CD4-positive, alpha-beta T cell (primary cell): ENCODE data around the gene CMKLR1. TPM values are rescaled to one million over a fixed set of nuclear protein-coding genes. Genes with fewer than 3 reads are reported as not detected.

Experiments
- ATAC-seq: fragments of 200-7000 bp; cut with Tn5 transposase; one replicate; pipeline ENCODE4 v1.10.0; 2022; ENCODE audit warnings: mild to moderate bottlenecking; ENCODE audit not compliant: poor library complexity
- CTCF ChIA-PET: fragments of 350-600 bp; sonication (Branson Sonifier 250); formaldehyde crosslinking; loops from one replicate; lab custom pipeline; 2021; ENCODE audit warnings: antibody characterized with exemption, inconsistent platforms; lab: Charles Lee
- POLR2A ChIA-PET: fragments of 350-600 bp; sonication (Branson Sonifier 250); formaldehyde crosslinking; loops from one replicate; lab custom pipeline; 2021; ENCODE audit warnings: antibody characterized with exemption, inconsistent platforms; lab: Charles Lee
- DNase-seq, 14 experiments: peaks; one replicate each; pipeline ENCODE4 v3.0.0-alpha.2; 2013 to 2020; ENCODE audit warnings: mixed read lengths in 2 of 14
- H3K27ac ChIP-seq, 2 donors: one replicate each; pipeline versions ENCODE4 v1.5.1 to v1.7.0; 2013; ENCODE audit warnings: low read length in 2 of 2, low read depth in 1 of 2, mild to moderate bottlenecking in 1 of 2
- H3K27me3 ChIP-seq, 2 experiments: 1 replicate in 1 of 2; 2 replicates in 1 of 2; pipeline versions ENCODE4 v1.6.1 to v1.7.0; 2013; ENCODE audit warnings: low read length in 2 of 2, control low read depth in 1 of 2, mild to moderate bottlenecking in 1 of 2, moderate library complexity in 1 of 2; ENCODE audit not compliant: insufficient read depth in 2 of 2, control insufficient read depth in 1 of 2
- H3K36me3 ChIP-seq: one replicate; pipeline ENCODE4 v1.6.1; 2013; ENCODE audit warnings: low read length, control low read depth; ENCODE audit not compliant: insufficient read depth
- H3K4me1 ChIP-seq: one replicate; pipeline ENCODE4 v1.6.1; 2013; ENCODE audit warnings: low read length, control low read depth; ENCODE audit not compliant: insufficient read depth
- H3K4me3 ChIP-seq: one replicate; pipeline ENCODE4 v1.5.1; 2013; ENCODE audit warnings: mild to moderate bottlenecking, low read length, moderate library complexity
- H3K9me3 ChIP-seq, 2 experiments: 1 replicate in 1 of 2; 2 replicates in 1 of 2; pipeline versions ENCODE4 v1.6.1 to v1.7.0; 2013; ENCODE audit warnings: low read length in 2 of 2, mild to moderate bottlenecking in 2 of 2, control low read depth in 1 of 2, moderate library complexity in 1 of 2; ENCODE audit not compliant: control insufficient read depth in 1 of 2, insufficient read depth in 1 of 2
- H3K27ac Mint-ChIP-seq: one replicate; pipeline ENCODE4 v1.8.0; 2020; ENCODE audit warnings: mixed read lengths
- H3K27me3 Mint-ChIP-seq: one replicate; pipeline ENCODE4 v1.8.0; 2021; ENCODE audit warnings: mixed read lengths
- H3K36me3 Mint-ChIP-seq: one replicate; pipeline ENCODE4 v1.8.0; 2021; ENCODE audit warnings: low read depth, mixed read lengths
- H3K4me1 Mint-ChIP-seq: one replicate; pipeline ENCODE4 v1.8.0; 2021; ENCODE audit warnings: low read depth, mixed read lengths
- H3K4me3 Mint-ChIP-seq: one replicate; pipeline ENCODE4 v1.8.0; 2020; ENCODE audit warnings: mild to moderate bottlenecking, mixed read lengths
- H3K9me3 Mint-ChIP-seq: one replicate; pipeline ENCODE4 v1.8.0; 2020; ENCODE audit warnings: mixed read lengths
- intact Hi-C, 2 experiments: fragments of 100-400 bp; cut with DNase I in 1 of 2; cut with micrococcal nuclease in 1 of 2; formaldehyde crosslinking; loops; one replicate each; pipeline versions ENCODE4 v1.15.1 to v1.9.0; 2023 to 2025; cut with DNase I, micrococcal nuclease
- total RNA-seq, 174 experiments: library from RNA in 2 of 174; stranded (reverse) in 2 of 174; gene quantifications; one replicate each; pipeline ENCODE4 v1.2.3 and lab custom pipeline; 2021 to 2026
- TF ChIP-seq, protein P1 (sequence below): fragments of 200-600 bp; IDR thresholded peaks from one replicate; pipeline ENCODE4 v1.8.0; 2022; ENCODE audit warnings: antibody characterized with exemption, mild to moderate bottlenecking

The CMKLR1 gene
- total RNA-seq, 2 experiments from 2014 or later, result not detected

GRCh38 chr12:108349278-108349688, 10.2 kb upstream of the CMKLR1 start:
- TF ChIP-seq, protein P1, sequence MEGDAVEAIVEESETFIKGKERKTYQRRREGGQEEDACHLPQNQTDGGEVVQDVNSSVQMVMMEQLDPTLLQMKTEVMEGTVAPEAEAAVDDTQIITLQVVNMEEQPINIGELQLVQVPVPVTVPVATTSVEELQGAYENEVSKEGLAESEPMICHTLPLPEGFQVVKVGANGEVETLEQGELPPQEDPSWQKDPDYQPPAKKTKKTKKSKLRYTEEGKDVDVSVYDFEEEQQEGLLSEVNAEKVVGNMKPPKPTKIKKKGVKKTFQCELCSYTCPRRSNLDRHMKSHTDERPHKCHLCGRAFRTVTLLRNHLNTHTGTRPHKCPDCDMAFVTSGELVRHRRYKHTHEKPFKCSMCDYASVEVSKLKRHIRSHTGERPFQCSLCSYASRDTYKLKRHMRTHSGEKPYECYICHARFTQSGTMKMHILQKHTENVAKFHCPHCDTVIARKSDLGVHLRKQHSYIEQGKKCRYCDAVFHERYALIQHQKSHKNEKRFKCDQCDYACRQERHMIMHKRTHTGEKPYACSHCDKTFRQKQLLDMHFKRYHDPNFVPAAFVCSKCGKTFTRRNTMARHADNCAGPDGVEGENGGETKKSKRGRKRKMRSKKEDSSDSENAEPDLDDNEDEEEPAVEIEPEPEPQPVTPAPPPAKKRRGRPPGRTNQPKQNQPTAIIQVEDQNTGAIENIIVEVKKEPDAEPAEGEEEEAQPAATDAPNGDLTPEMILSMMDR, result no peak
- ChIA-PET CTCF (no interaction called here), POLR2A (no interaction called here)
- DNase-seq, result no peak
- no peak overlapping the region for H3K27ac ChIP-seq
- H3K4me3 Mint-ChIP-seq, result no peak overlapping the region
- no peaks in the 10 kb centered on the region for H3K4me1 Mint-ChIP-seq
- H3K27me3 Mint-ChIP-seq, result no peaks in the 10 kb centered on the region
- H3K27me3 ChIP-seq, result peaks cover 0 to 4% of the 10 kb centered on the region in 2 experiments
- H3K9me3 Mint-ChIP-seq, result no peaks in the 10 kb centered on the region
- H3K4me1 ChIP-seq, result no peaks in the 10 kb centered on the region
- H3K36me3 Mint-ChIP-seq, result no peaks in the 10 kb centered on the region
- no peak overlapping the region for H3K27ac Mint-ChIP-seq
- H3K9me3 ChIP-seq, result peaks cover 0 to 6% of the 10 kb centered on the region in 2 experiments
- H3K4me3 ChIP-seq, result no peak overlapping the region
- intact Hi-C loops, result no loop called here
- ATAC-seq, result no peak
- no peaks in the 10 kb centered on the region for H3K36me3 ChIP-seq

DNA sequence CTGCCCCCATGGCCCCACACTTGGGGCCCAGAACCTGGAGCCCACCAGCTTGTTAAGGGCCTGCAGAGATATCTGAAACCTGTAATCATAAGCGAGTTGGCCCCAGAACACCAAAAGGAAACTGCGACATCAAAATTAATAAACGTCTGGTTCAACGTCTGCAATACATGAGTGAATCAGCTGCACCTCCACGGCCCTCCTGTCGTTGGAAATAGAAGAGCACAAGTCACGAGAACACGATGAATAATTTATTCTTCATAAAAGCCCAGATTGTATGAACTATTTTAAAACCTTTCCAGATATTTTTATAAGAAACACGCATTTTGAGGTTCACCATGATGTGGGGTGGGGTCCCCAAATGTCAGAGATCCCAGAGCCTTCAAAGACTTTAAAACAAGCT, 9.7 kb upstream of the CMKLR1 start:
- Histone ChIP-seq H3K27me3 (peaks cover 0 to 4% of the 10 kb centered on the region in 2 experiments), H3K4me1 (no peaks in the 10 kb centered on the region), H3K27ac (no peak overlapping the region), H3K4me3 (no peak overlapping the region), H3K36me3 (no peaks in the 10 kb centered on the region), H3K9me3 (peaks cover 0 to 6% of the 10 kb centered on the region in 2 experiments)
- DNase-seq (no peak), ATAC-seq (no peak)
- Mint-ChIP-seq H3K27me3 (no peaks in the 10 kb centered on the region), H3K9me3 (no peaks in the 10 kb centered on the region), H3K4me3 (no peak overlapping the region), H3K27ac (no peak overlapping the region), H3K36me3 (no peaks in the 10 kb centered on the region), H3K4me1 (no peaks in the 10 kb centered on the region)
- ChIA-PET CTCF (no interaction called here), POLR2A (no interaction called here)
- intact Hi-C loops, result no loop called here
- TF ChIP-seq, protein P1, result no peak

- peaks cover 0 to 4% of the 10 kb centered on the region in 2 experiments for H3K27me3 ChIP-seq
- no peaks in the 10 kb centered on the region for H3K4me1 ChIP-seq
- no peak overlapping the region for H3K4me3 ChIP-seq
- intact Hi-C loops, result no loop called here
- ATAC-seq, result no peak
- peaks cover 0 to 6% of the 10 kb centered on the region in 2 experiments for H3K9me3 ChIP-seq
- Mint-ChIP-seq H3K36me3 (no peaks in the 10 kb centered on the region), H3K27me3 (no peaks in the 10 kb centered on the region), H3K9me3 (no peaks in the 10 kb centered on the region), H3K27ac (no peak overlapping the region), H3K4me1 (no peaks in the 10 kb centered on the region), H3K4me3 (no peak overlapping the region)
- DNase-seq, result no peak
- H3K27ac ChIP-seq, result no peak overlapping the region
- no peaks in the 10 kb centered on the region for H3K36me3 ChIP-seq
- ChIA-PET CTCF (no interaction called here), POLR2A (no interaction called here)
- TF ChIP-seq, protein P1, result no peak
Measured at GRCh38 chr12:108346727-108347710, 7.9 kb upstream of the CMKLR1 start.
